GM23338 (cell line): Measurements from ENCODE around the gene PPP1R7. TPM values are rescaled to one million over a fixed set of nuclear protein-coding genes. Genes with fewer than 3 reads are reported as not detected.

Experiments used
- ATAC-seq: fragments of 200-7000 bp; cut with Tn5 transposase; 3 replicates; pipeline ENCODE4 v1.9.1; 2020
- DNase-seq: peaks from one replicate; pipeline ENCODE4 v3.0.0-alpha.2; 2015; ENCODE audit warnings: low spot score
- H2AFZ ChIP-seq: fragments of 200-600 bp; sonication (generic); 2 replicates; pipeline ENCODE4 v1.8.0; 2016; ENCODE audit warnings: antibody characterized with exemption, mild to moderate bottlenecking, moderate library complexity
- H3F3A ChIP-seq: fragments of 200-600 bp; sonication (generic); replicated peaks from 2 replicates; pipeline ENCODE4 v1.8.0; 2017; ENCODE audit warnings: antibody characterized with exemption, mixed run types, low read depth
- H3K27ac ChIP-seq: fragments of 200-600 bp; sonication (generic); 2 replicates; pipeline ENCODE4 v1.6.1; 2016; ENCODE audit warnings: low read depth
- H3K27me3 ChIP-seq: fragments of 200-600 bp; sonication (generic); 2 replicates; pipeline ENCODE4 v1.8.0; 2016; ENCODE audit warnings: mild to moderate bottlenecking, mixed run types, moderate library complexity; ENCODE audit not compliant: insufficient read depth
- H3K36me3 ChIP-seq: fragments of 200-600 bp; sonication (generic); 2 replicates; pipeline ENCODE4 v1.8.0; 2016; ENCODE audit warnings: mild to moderate bottlenecking; ENCODE audit not compliant: insufficient read depth
- H3K4me1 ChIP-seq: fragments of 200-600 bp; sonication (generic); 2 replicates; pipeline ENCODE4 v1.8.0; 2016; ENCODE audit warnings: mild to moderate bottlenecking, moderate library complexity; ENCODE audit not compliant: insufficient read depth
- H3K4me2 ChIP-seq: fragments of 200-600 bp; sonication (generic); 2 replicates; pipeline ENCODE4 v1.7.1; 2017; ENCODE audit warnings: mixed run types
- H3K4me3 ChIP-seq: fragments of 200-600 bp; sonication (generic); 2 replicates; pipeline ENCODE4 v1.6.1; 2016; ENCODE audit warnings: mixed run types
- H3K79me2 ChIP-seq: fragments of 200-600 bp; sonication (generic); replicated peaks from 2 replicates; pipeline ENCODE4 v1.8.0; 2017; ENCODE audit warnings: mild to moderate bottlenecking; ENCODE audit not compliant: insufficient read depth
- H3K9me2 ChIP-seq: fragments of 200-600 bp; sonication (generic); 2 replicates; pipeline ENCODE4 v1.8.0; 2017; ENCODE audit not compliant: insufficient read depth
- H4K20me1 ChIP-seq: fragments of 200-600 bp; sonication (generic); replicated peaks from 2 replicates; pipeline ENCODE4 v1.8.0; 2017; ENCODE audit warnings: mild to moderate bottlenecking; ENCODE audit not compliant: insufficient read depth
- H3K27ac Mint-ChIP-seq: 2 replicates; pipeline ENCODE4 v1.8.0; 2020; ENCODE audit warnings: inconsistent platforms, mild to moderate bottlenecking, moderate library complexity, mixed read lengths
- H3K27me3 Mint-ChIP-seq: 3 replicates; pipeline ENCODE4 v1.8.0; 2022; ENCODE audit warnings: low read depth, mild to moderate bottlenecking, moderate library complexity, mixed read lengths, inconsistent platforms; ENCODE audit not compliant: insufficient read depth, poor library complexity
- H3K36me3 Mint-ChIP-seq: 3 replicates; pipeline ENCODE4 v1.8.0; 2021; ENCODE audit warnings: low read depth, mild to moderate bottlenecking, inconsistent platforms, moderate library complexity, mixed read lengths
- H3K4me1 Mint-ChIP-seq: 3 replicates; pipeline ENCODE4 v1.8.0; 2020; ENCODE audit warnings: mild to moderate bottlenecking, inconsistent platforms, mixed read lengths
- H3K4me3 Mint-ChIP-seq: 3 replicates; pipeline ENCODE4 v1.8.0; 2021; ENCODE audit warnings: moderate library complexity, mild to moderate bottlenecking, inconsistent platforms, mixed read lengths
- H3K9me3 Mint-ChIP-seq: 3 replicates; pipeline ENCODE4 v1.8.0; 2020; ENCODE audit warnings: moderate library complexity, mild to moderate bottlenecking, inconsistent platforms, mixed read lengths
- CREB1 ChIP-seq: fragments of 250-450 bp; sonication (Bioruptor Pico); IDR thresholded peaks from 2 replicates; pipeline ENCODE4 v1.5.0; 2020; ENCODE audit warnings: low read depth, mild to moderate bottlenecking, moderate library complexity
- ETS1 ChIP-seq: IDR thresholded peaks from 2 replicates; pipeline ENCODE4 v1.6.1; 2016; ENCODE audit warnings: antibody characterized with exemption
- EZH2 ChIP-seq: fragments of 200-600 bp; sonication (generic); IDR thresholded peaks from one replicate; pipeline ENCODE4 v1.8.0; 2017; ENCODE audit warnings: antibody characterized with exemption, mild to moderate bottlenecking, low read depth; ENCODE audit not compliant: unreplicated experiment
- POLR2AphosphoS5 ChIP-seq: IDR thresholded peaks from 2 replicates; pipeline ENCODE4 v1.6.1; 2016; ENCODE audit warnings: antibody characterized with exemption, low read depth
- REST ChIP-seq: IDR thresholded peaks from one replicate; pipeline ENCODE4 v1.6.1; 2018; ENCODE audit warnings: antibody characterized with exemption; ENCODE audit not compliant: unreplicated experiment
- ZNF114 ChIP-seq: fragments of 250-450 bp; sonication (Bioruptor Pico); IDR thresholded peaks from 2 replicates; pipeline ENCODE4 v1.5.0; 2020; ENCODE audit warnings: mild to moderate bottlenecking, moderate library complexity
- ZNF462 ChIP-seq: fragments of 250-450 bp; sonication (Bioruptor Pico); IDR thresholded peaks from 2 replicates; pipeline ENCODE4 v1.5.0; 2020; ENCODE audit warnings: mild to moderate bottlenecking, moderate library complexity
- polyA plus RNA-seq: library from polyadenylated mRNA; unstranded; fragments of >200 nt; fragmentation: Nextera tagmentation; extraction: Ambion mirVana; gene quantifications from 2 replicates; pipeline ENCODE4 v1.2.1, GENCODE V29; 2016
- total RNA-seq: library from RNA; depleted of rRNA; stranded (reverse); fragments of >200 nt; shearing (Covaris generic); gene quantifications from 2 replicates; pipeline ENCODE4 v1.2.3, GENCODE V29; 2014

Gene PPP1R7
- total and polyA plus RNA-seq, 2 experiments from 2014 or later: 48.2 to 94.3 TPM

GRCh38 chr2:241123816-241124536, 26.3 kb upstream of the PPP1R7 start:
- Mint-ChIP-seq H3K4me3 (no peak overlapping the region), H3K4me1 (no peaks in the 10 kb centered on the region), H3K27me3 (peaks cover 1% of the 10 kb centered on the region), H3K36me3 (peaks cover 37% of the 10 kb centered on the region), H3K9me3 (no peaks in the 10 kb centered on the region), H3K27ac (no peak overlapping the region)
- H3F3A ChIP-seq: no peaks in the 10 kb centered on the region
- TF ChIP-seq ZNF462 (CRISPR knock-in tag) (no peak), POLR2AphosphoS5 (no peak), REST (no peak), ETS1 (no peak), CREB1 (no peak), EZH2 (no peak), ZNF114 (CRISPR knock-in tag) (no peak)
- no peak overlapping the region for H3K4me2 ChIP-seq
- no peaks in the 10 kb centered on the region for H3K79me2 ChIP-seq
- no peak overlapping the region for H2AFZ ChIP-seq
- ATAC-seq: no peak
- H3K4me1 ChIP-seq: no peaks in the 10 kb centered on the region
- no peak overlapping the region for H3K4me3 ChIP-seq
- H3K9me2 ChIP-seq: no peaks in the 10 kb centered on the region
- H3K36me3 ChIP-seq: peaks cover 12% of the 10 kb centered on the region
- no peak for DNase-seq
- no peak overlapping the region for H3K27ac ChIP-seq
- no peaks in the 10 kb centered on the region for H3K27me3 ChIP-seq
- H4K20me1 ChIP-seq: no peaks in the 10 kb centered on the region; the same call in none of the 2 replicates
